ENCODE results near the gene SPPL2B.

Gene SPPL2B

DNA sequence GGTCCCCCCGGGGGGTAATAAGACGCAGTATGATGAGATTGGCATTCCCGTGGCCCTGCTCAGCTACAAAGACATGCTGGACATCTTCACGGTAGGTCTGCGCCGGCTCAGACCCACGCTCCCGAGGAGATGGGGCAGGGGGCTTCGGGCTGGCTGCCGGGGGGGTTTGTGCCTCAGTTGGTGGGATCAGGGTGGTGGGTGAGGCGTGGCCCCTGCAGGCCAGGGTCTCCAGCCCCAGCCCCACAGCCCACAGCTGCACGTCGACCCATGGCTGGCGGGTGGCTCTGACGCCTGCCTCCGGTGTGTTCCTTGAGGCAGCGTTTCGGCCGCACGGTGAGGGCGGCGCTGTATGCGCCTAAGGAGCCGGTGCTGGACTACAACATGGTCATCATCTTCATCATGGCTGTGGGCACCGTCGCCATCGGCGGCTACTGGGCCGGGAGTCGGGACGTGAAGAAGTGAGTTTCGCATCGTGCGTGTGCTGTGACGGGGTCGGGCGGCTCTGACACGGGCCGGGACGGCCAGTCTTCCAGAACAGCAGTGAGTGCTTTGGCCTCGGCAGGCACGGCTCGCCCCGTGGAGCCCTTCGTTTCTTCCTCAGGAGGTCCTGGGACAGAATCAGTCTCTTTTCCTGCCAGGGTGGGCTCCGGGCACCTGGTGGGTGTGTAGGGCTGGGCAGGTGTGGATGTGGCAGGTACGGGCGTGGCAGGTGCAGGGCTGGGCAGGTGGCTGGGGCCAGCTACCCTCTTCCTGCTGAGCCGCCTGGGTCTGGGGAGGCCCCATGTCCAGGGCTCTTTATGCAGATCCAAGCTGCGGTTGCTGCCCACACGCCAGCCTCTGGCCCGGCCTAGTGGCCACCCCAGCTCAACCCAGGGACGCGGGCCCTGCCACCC, 10.5 kb downstream of the SPPL2B start:
- TF ChIP-seq, protein P1, sequence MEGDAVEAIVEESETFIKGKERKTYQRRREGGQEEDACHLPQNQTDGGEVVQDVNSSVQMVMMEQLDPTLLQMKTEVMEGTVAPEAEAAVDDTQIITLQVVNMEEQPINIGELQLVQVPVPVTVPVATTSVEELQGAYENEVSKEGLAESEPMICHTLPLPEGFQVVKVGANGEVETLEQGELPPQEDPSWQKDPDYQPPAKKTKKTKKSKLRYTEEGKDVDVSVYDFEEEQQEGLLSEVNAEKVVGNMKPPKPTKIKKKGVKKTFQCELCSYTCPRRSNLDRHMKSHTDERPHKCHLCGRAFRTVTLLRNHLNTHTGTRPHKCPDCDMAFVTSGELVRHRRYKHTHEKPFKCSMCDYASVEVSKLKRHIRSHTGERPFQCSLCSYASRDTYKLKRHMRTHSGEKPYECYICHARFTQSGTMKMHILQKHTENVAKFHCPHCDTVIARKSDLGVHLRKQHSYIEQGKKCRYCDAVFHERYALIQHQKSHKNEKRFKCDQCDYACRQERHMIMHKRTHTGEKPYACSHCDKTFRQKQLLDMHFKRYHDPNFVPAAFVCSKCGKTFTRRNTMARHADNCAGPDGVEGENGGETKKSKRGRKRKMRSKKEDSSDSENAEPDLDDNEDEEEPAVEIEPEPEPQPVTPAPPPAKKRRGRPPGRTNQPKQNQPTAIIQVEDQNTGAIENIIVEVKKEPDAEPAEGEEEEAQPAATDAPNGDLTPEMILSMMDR (conservative IDR thresholded peaks at IDR 0.05; ENCODE audit: control insufficient read depth, insufficient read depth, low read depth, low read length): no peak
- no peak overlapping the region for H3K4me3 ChIP-seq (ENCODE audit: control insufficient read depth, low read depth, low read length)
- DNase-seq (ENCODE audit: low read depth): no peak

- TF ChIP-seq, protein P1 (conservative IDR thresholded peaks at IDR 0.05; ENCODE audit: control insufficient read depth, insufficient read depth, low read depth, low read length): no peak
- H3K4me3 ChIP-seq (ENCODE audit: control insufficient read depth, low read depth, low read length): no peak overlapping the region
- DNase-seq (ENCODE audit: low read depth): no peak
These were observed 11.3 kb downstream of the SPPL2B start for GRCh38 chr19:2339644-2340310.

DNA sequence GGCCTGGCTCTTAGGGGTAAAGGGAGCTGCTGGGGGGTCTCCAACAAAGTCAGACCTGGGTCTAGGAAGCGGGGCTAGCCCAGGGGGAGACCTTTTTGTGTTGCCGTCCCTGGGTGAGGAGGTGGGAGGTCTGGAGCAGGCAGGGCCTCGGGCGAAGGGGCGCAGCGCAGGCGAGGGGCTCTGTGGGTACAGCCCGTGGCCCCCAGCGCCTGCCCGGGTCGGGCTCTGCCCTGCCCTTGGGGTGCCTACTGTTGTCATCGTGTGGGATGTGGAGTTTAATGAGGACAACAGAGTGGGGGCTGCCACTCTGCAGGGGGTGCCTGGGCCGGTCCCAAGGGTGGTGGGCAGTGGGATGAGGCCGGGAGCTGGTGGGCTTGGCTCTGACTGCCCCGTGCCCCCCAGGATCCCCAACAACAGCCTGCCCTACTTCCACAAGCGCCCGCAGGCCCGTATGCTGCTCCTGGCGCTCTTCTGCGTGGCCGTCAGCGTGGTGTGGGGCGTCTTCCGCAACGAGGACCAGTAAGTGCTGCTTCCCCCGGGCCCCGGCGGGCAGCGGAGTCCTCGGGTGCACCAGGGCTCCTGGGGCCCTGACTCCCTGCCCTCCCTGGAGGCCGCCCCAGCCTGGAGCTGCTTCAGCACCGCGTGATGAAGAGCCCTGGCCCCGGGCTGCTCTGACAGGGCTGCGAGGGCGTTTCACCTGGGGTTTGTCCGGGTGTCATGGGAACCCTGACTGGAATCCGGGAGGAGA, 12.2 kb downstream of the SPPL2B start:
- TF ChIP-seq, protein P1 (conservative IDR thresholded peaks at IDR 0.05; ENCODE audit: control insufficient read depth, insufficient read depth, low read depth, low read length): no peak
- DNase-seq (ENCODE audit: low read depth): no peak
- H3K4me3 ChIP-seq (ENCODE audit: control insufficient read depth, low read depth, low read length): no peak overlapping the region

DNA sequence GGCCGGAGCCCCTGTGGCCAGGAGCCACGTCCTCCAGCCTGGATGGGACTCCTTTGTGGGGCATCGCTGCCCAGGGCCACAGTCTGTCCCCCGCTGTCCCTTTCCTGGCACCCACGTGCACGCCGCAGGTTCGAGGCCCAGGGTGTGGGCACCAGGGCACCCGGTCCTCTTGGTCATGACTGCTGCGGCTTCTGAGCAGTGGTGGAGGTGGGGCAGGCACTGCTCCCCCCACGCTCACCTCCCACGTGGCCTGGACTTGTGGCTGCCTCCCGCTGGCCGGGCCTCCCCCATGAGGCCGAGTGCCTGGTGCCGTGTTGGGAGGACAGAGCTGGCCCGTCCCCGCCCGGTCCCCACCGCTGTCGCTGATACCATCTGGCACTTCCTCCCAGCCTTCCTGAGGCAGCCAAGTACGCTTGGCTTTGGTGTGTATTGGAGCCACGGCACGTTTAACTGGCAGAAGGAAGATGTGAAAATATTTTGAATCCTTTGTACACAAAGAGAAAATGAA, 12.8 kb downstream of the SPPL2B start:
- TF ChIP-seq, protein P1 (conservative IDR thresholded peaks at IDR 0.05; ENCODE audit: control insufficient read depth, insufficient read depth, low read depth, low read length): no peak
- no peak for DNase-seq (ENCODE audit: low read depth)
- no peak overlapping the region for H3K4me3 ChIP-seq (ENCODE audit: control insufficient read depth, low read depth, low read length)

- no peak for DNase-seq (ENCODE audit: low read depth)
- TF ChIP-seq, protein P1 (conservative IDR thresholded peaks at IDR 0.05; ENCODE audit: control insufficient read depth, insufficient read depth, low read depth, low read length): no peak
- no peak overlapping the region for H3K4me3 ChIP-seq (ENCODE audit: control insufficient read depth, low read depth, low read length)
These were observed 13.5 kb downstream of the SPPL2B start for GRCh38 chr19:2341982-2342381.

DNA sequence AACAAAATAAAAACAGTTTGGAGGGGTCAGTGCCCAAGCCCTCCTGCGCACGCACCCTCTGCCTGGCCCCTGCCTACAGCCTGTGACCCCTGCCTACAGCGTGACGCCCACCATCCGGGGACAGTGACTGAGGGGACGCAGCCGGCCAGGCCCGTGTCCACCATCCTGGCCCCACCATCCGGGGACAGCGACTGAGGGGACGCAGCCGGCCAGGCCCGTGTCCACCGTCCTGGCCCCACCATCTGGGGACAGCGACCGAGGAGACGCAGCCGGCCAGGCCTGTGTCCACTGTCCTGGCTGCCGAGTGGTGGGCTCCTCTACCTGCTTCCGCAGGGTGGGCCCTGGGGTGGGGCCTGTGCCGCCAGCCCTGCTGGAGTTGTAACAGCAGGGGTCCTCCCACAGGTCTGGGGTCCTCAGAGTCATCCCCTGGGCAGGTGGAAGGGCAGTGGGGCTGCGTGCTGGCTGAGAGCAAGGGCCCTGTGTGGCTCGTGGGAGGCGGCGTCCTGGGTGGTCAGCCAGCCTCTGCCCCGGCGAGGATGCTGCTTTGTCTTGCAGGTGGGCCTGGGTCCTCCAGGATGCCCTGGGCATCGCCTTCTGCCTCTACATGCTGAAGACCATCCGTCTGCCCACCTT, 14.3 kb downstream of the SPPL2B start:
- H3K4me3 ChIP-seq (ENCODE audit: control insufficient read depth, low read depth, low read length): no peak overlapping the region
- no peak for DNase-seq (ENCODE audit: low read depth)
- TF ChIP-seq, protein P1 (conservative IDR thresholded peaks at IDR 0.05; ENCODE audit: control insufficient read depth, insufficient read depth, low read depth, low read length): no peak

Measured in fibroblast of mammary gland (primary cell).